ENCODE data around the gene FOXP1. TPM values are rescaled to one million over a fixed set of nuclear protein-coding genes. Genes with fewer than 3 reads are reported as not detected.

The FOXP1 gene
- total and polyA plus RNA-seq, 3 donors from 2014 or later, result 37.8 to 105 (median 75.9) TPM

DNA sequence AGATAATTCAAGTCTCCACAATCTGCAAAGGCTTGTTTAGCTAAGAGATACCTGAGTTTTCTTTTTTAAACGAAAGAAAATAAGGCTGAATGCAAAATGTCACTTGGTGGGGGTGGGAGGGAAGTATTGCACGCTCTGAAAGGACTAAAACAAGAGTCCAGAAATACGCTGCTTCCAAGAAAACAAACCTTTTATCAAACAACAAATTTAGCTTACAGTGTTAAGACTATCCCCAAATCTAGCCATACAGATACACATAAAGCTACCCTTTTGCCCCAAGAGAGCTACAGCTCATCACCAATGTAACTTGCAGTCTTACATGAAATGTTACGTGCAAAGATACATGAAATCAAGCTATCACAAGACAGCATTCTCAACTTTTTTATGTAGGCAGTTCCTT, 522.5 kb downstream of the FOXP1 start:
- TF ChIP-seq, protein P1, sequence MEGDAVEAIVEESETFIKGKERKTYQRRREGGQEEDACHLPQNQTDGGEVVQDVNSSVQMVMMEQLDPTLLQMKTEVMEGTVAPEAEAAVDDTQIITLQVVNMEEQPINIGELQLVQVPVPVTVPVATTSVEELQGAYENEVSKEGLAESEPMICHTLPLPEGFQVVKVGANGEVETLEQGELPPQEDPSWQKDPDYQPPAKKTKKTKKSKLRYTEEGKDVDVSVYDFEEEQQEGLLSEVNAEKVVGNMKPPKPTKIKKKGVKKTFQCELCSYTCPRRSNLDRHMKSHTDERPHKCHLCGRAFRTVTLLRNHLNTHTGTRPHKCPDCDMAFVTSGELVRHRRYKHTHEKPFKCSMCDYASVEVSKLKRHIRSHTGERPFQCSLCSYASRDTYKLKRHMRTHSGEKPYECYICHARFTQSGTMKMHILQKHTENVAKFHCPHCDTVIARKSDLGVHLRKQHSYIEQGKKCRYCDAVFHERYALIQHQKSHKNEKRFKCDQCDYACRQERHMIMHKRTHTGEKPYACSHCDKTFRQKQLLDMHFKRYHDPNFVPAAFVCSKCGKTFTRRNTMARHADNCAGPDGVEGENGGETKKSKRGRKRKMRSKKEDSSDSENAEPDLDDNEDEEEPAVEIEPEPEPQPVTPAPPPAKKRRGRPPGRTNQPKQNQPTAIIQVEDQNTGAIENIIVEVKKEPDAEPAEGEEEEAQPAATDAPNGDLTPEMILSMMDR (IDR thresholded peaks at IDR 0.05), result no peak
- no peak for TF ChIP-seq POLR2A (IDR thresholded peaks at IDR 0.05)
- no peaks in the 10 kb centered on the region for H3K36me3 ChIP-seq (ENCODE audit: low read depth, missing control alignments)
- peak overlapping the region in 1 of 2 donors; percentile 6 for H3K27ac ChIP-seq
- H3K4me1 ChIP-seq, result peaks cover 7% of the 10 kb centered on the region
- H3K27me3 ChIP-seq, result no peaks in the 10 kb centered on the region
- intact Hi-C loops (cut with DNase I; ENCODE audit: low total_unique reads), result no loop called here
- WGBS, 2 donors, result 79 to 87% methylated on average over 4 of the region's 4 CpGs
- no peak overlapping the region for H3K4me3 ChIP-seq
- H3K9me3 ChIP-seq, result no peaks in the 10 kb centered on the region
- DNase-seq, result no peak

DNA sequence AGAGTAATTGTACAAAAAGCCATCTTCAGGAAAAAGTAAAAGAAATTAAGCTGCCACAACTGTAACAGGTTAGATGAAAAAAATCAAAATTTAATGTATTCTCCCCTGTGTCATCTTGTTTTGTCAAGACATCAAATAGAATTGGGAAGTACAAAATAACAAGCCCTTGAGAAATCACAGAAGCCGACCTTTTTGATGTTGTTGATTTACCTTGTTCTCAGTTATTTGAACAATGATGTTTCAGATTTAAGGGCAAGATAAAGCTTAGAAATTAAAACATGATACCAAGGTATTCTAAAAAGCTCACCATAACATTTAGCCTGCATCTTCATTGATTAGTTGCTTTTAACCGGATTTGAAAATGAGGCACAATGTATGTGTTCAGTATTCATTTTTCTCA, 523.0 kb downstream of the FOXP1 start:
- Histone ChIP-seq H3K4me1 (peaks cover 7% of the 10 kb centered on the region), H3K4me3 (no peak overlapping the region), H3K9me3 (no peaks in the 10 kb centered on the region), H3K36me3 (ENCODE audit: low read depth, missing control alignments) (no peaks in the 10 kb centered on the region), H3K27me3 (no peaks in the 10 kb centered on the region), H3K27ac (no peak overlapping the region)
- DNase-seq, result no peak
- no peak for TF ChIP-seq POLR2A (IDR thresholded peaks at IDR 0.05)
- TF ChIP-seq, protein P1 (IDR thresholded peaks at IDR 0.05), result no peak
- 86 to 90% methylated on average over 2 of the region's 2 CpGs for WGBS, 2 donors
- intact Hi-C loops (cut with DNase I; ENCODE audit: low total_unique reads), result no loop called here

DNA sequence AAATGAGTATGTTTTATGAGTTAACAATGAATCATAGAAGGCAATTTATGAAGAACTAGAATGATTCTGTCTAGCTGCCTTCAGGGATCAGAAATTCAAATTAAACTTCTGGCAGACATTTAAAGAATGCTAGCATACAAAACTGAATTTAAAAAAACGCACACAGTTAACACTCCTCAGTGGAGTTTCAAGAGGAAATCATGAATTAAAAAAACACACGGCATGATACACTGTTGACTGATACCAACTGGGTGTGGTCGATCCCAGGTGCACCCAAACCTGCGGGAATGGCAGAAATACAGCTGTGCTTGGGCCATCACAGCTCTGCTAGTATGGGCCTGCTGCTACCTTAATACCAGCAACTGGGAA, 526.0 kb downstream of the FOXP1 start:
- Histone ChIP-seq H3K4me3 (no peak overlapping the region), H3K4me1 (no peaks in the 10 kb centered on the region), H3K27ac (no peak overlapping the region), H3K36me3 (ENCODE audit: low read depth, missing control alignments) (no peaks in the 10 kb centered on the region), H3K27me3 (no peaks in the 10 kb centered on the region), H3K9me3 (no peaks in the 10 kb centered on the region)
- no peak for TF ChIP-seq POLR2A (IDR thresholded peaks at IDR 0.05)
- TF ChIP-seq, protein P1 (IDR thresholded peaks at IDR 0.05), result no peak
- WGBS, 2 donors, result 84 to 86% methylated on average over 4 of the region's 4 CpGs
- intact Hi-C loops (cut with DNase I; ENCODE audit: low total_unique reads), result no loop called here
- no peak for DNase-seq

DNA sequence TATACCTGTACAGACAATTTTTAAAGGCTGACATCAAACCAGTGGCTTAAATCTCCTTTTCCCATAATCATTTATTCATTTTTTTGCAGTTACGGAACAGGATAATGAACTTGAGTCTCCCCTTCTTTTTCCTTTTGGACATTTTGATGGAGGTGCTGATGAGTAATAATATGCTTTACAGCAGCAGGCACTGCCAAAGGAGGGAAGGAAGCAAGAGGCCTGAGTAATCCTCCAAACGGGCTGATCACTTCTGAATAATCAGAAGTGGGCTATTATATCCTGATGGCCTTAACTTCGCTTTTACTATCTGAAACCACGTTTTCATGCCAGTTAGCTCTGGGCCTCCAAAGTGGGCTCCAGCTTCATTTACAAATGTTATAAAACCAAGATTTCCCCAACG, 527.2 kb downstream of the FOXP1 start:
- Histone ChIP-seq H3K4me3 (no peak overlapping the region), H3K9me3 (no peaks in the 10 kb centered on the region), H3K4me1 (no peaks in the 10 kb centered on the region), H3K27me3 (no peaks in the 10 kb centered on the region), H3K27ac (no peak overlapping the region), H3K36me3 (ENCODE audit: low read depth, missing control alignments) (no peaks in the 10 kb centered on the region)
- DNase-seq, result no peak
- 76 to 85% methylated on average over 5 of the region's 5 CpGs for WGBS, 2 donors
- TF ChIP-seq POLR2A (IDR thresholded peaks at IDR 0.05), result no peak
- TF ChIP-seq, protein P1 (IDR thresholded peaks at IDR 0.05), result no peak
- intact Hi-C loops (cut with DNase I; ENCODE audit: low total_unique reads), result no loop called here

DNA sequence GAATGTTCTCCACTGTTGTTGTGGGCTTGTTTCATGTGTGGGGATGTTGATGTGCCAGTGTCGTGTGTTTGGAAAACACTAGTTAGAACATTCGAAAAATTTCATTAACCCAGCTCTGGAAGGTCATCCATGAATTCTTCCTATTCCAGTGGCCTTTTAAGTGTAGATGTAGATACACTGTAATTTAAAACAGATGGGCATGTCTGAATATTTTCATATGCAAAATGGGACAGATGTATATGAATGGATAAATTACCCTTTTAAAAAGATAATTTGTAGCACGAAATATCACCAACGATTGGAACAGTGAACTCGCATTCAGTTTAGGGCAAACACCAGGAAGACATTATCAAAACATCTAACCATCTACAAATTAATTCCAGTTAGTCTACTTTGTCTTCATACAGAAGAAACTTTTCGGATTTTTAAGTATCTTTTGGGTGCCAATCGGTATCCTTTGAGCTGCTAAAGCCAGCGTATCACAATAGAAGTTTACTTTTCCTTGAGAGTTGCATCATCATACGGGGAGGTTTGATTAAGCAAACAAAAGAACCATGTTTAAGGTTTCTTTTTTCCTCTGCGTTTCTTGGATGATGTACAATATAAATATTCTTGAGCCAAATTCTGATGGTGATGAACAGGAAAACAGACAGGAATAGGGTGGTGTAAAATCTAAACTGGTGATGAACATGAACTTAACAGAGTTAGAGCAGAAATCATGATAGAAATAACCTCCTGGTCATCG, 528.1 kb downstream of the FOXP1 start:
- WGBS, 2 donors, result 77 to 82% methylated on average over 11 of the region's 11 CpGs
- no peaks in the 10 kb centered on the region for H3K9me3 ChIP-seq
- TF ChIP-seq POLR2A (IDR thresholded peaks at IDR 0.05), result no peak
- TF ChIP-seq, protein P1 (IDR thresholded peaks at IDR 0.05), result no peak
- H3K27me3 ChIP-seq, result no peaks in the 10 kb centered on the region
- intact Hi-C loops (cut with DNase I; ENCODE audit: low total_unique reads), result no loop called here
- H3K4me1 ChIP-seq, result no peaks in the 10 kb centered on the region
- no peaks in the 10 kb centered on the region for H3K36me3 ChIP-seq (ENCODE audit: low read depth, missing control alignments)
- DNase-seq, result no peak
- H3K27ac ChIP-seq, result no peak overlapping the region
- H3K4me3 ChIP-seq, result no peak overlapping the region
